ENCODE measurements around the gene FURIN. TPM values are rescaled to one million over a fixed set of nuclear protein-coding genes. Genes with fewer than 3 reads are reported as not detected.

The FURIN gene
- total and polyA plus RNA-seq, 2 of the 8 experiments (the other 6 are each of a cell fraction or from before 2014, with no cell fraction given) = 15.8 to 32.1 TPM

GRCh38 chr15:90857337-90857736, 11.1 kb upstream of the FURIN start:
- Histone ChIP-seq H3K4ac (replicated peaks; ENCODE audit: insufficient read length, low read depth, low read length) (no peak overlapping the region), H2BK20ac (ENCODE audit: low read length) (no peak overlapping the region), H3K14ac (ENCODE audit: insufficient read length) (no peak overlapping the region), H4K5ac (ENCODE audit: insufficient read length, low read depth, low read length) (no peak overlapping the region), H2AK5ac (ENCODE audit: low read depth, low read length) (no peak overlapping the region), H2BK12ac (ENCODE audit: low read depth, low read length) (no peak overlapping the region; the same call in 1 of the 2 replicates), H3K23ac (ENCODE audit: insufficient read length) (no peak overlapping the region), H3K79me1 (ENCODE audit: low read depth, low read length) (no peaks in the 10 kb centered on the region), H4K91ac (replicated peaks; ENCODE audit: insufficient read length, low read length) (no peak overlapping the region), H2BK15ac (ENCODE audit: low read length) (no peak overlapping the region), H3K36me3 (ENCODE audit: control insufficient read depth in 2 of 4, insufficient read depth in 4 of 4, low read length in 3 of 4) (no peaks in the 10 kb centered on the region), H3K4me3 (ENCODE audit: extremely low read depth in 1 of 4, insufficient read depth in 2 of 4, low read depth in 3 of 4, low read length in 4 of 4) (no peak overlapping the region), H2AFZ (ENCODE audit: low read length) (no peak overlapping the region), H3K18ac (ENCODE audit: extremely low read depth, low read length) (no peak overlapping the region), H3K9ac (replicated peaks in 1 of 4; ENCODE audit: extremely low read depth in 1 of 4, low read depth in 3 of 4, low read length in 3 of 4) (no peak overlapping the region), H4K8ac (ENCODE audit: extremely low read depth, insufficient read depth, low read length) (no peak overlapping the region), H3K9me3 (ENCODE audit: insufficient read depth in 2 of 2, low read depth in 1 of 2, low read length in 1 of 2) (no peaks in the 10 kb centered on the region), H3K27me3 (replicated peaks in 1 of 4; ENCODE audit: control insufficient read depth in 3 of 4, extremely low read depth in 1 of 4, insufficient read depth in 3 of 4, low read length in 3 of 4) (no peaks in the 10 kb centered on the region), H3K4me2 (ENCODE audit: insufficient read depth in 1 of 2, low read depth in 2 of 2, low read length in 2 of 2) (no peak overlapping the region), H3K23me2 (ENCODE audit: low read depth, low read length) (peaks cover under 1% of the 10 kb centered on the region; the same call in 1 of the 2 replicates), H3K79me2 (ENCODE audit: control insufficient read depth in 1 of 2, insufficient read depth in 2 of 2, low read length in 2 of 2) (no peaks in the 10 kb centered on the region), H2BK120ac (replicated peaks; ENCODE audit: low read depth, low read length) (no peak overlapping the region), H2BK5ac (ENCODE audit: low read depth, low read length) (peak overlapping the region; percentile 7; the same call in 1 of the 2 replicates), H3K4me1 (replicated peaks in 1 of 4; ENCODE audit: control insufficient read depth in 3 of 4, insufficient read depth in 4 of 4, low read length in 3 of 4) (peaks cover 0 to 8% (median 5%) of the 10 kb centered on the region in 4 experiments; a peak in 6 of 7 replicates), H3K56ac (replicated peaks; ENCODE audit: insufficient read length, low read depth, low read length) (no peak overlapping the region), H3K27ac (ENCODE audit: low read depth, low read length) (no peak overlapping the region), H4K20me1 (replicated peaks in 1 of 2; ENCODE audit: control insufficient read depth in 1 of 2, insufficient read depth in 2 of 2, low read length in 2 of 2) (no peaks in the 10 kb centered on the region)
- ChIA-PET CTCF (ENCODE audit: partially characterized antibody) (interaction anchor here (1.0 to 1.7 kb wide), 2 partner anchors 29 to 40 kb away, joined by 3 to 6 read pairs; no protein-coding TSS in a partner anchor), POLR2A (ENCODE audit: partially characterized antibody) (interaction anchor here (0.7 to 2.2 kb wide), 3 partner anchors 14 to 25 kb away, joined by 3 to 7 read pairs (median 3); no protein-coding TSS in a partner anchor)
- TF ChIP-seq TAF7 (optimal IDR thresholded peaks at IDR 0.05; ENCODE audit: borderline replicate concordance, low read depth, low read length) (no peak), SP2 (IDR thresholded peaks at IDR 0.05; ENCODE audit: low read length) (no peak), RAD21 (IDR thresholded peaks at IDR 0.05 in 1 of 2, conservative IDR thresholded peaks at IDR 0.05 in 1 of 2; ENCODE audit: low read depth in 2 of 2, low read length in 2 of 2) (no peak), FOSL1 (IDR thresholded peaks at IDR 0.05; ENCODE audit: insufficient read depth, low read depth, low read length) (no peak), CTBP2 (IDR thresholded peaks at IDR 0.05; ENCODE audit: borderline replicate concordance, insufficient read depth, insufficient read length, low read length) (no peak), EZH2 (IDR thresholded peaks at IDR 0.05; ENCODE audit: low read depth, low read length, severe bottlenecking) (no peak), ASH2L (IDR thresholded peaks at IDR 0.05; ENCODE audit: low read length) (no peak), GABPA (IDR thresholded peaks at IDR 0.05; ENCODE audit: borderline replicate concordance, insufficient read depth, low read length) (no peak), TAF1 (IDR thresholded peaks at IDR 0.05; ENCODE audit: low read depth, low read length) (no peak), HDAC6 (IDR thresholded peaks at IDR 0.05; ENCODE audit: low read depth, low read length) (no peak), RXRA (IDR thresholded peaks at IDR 0.05; ENCODE audit: insufficient read depth, low read depth, low read length) (no peak), HDAC2 (IDR thresholded peaks at IDR 0.05; ENCODE audit: borderline replicate concordance in 1 of 2, low read depth in 2 of 2, low read length in 2 of 2) (no peak)
- FAIRE-seq (no peak), DNase-seq (ENCODE audit: low read depth in 1 of 2, low spot score in 2 of 2) (no peak)
- WGBS, 2 experiments (ENCODE audit: extremely low coverage in 1 of 2, insufficient coverage in 1 of 2, insufficient read length in 1 of 2, insufficient replicate concordance in 2 of 2, low coverage in 1 of 2, low lambda C conversion rate in 2 of 2, missing lambda C conversion rate in 1 of 2) = 91% methylated on average over 8 of the region's 8 CpGs; no CpG with 5 or more reads in 1 of the 2 experiments

Measured in H1 (cell line).